ENCODE measurements around the gene ALB. TPM values are rescaled to one million over a fixed set of nuclear protein-coding genes. Genes with fewer than 3 reads are reported as not detected.
A peak's percentile ranks its signal among the peaks of the same experiment; 100 is the strongest.

ALB gene
- total RNA-seq, 1 experiment from 2014 or later = 21.3 TPM

GRCh38 chr4:73433140-73433539, 29.1 kb downstream of the ALB start:
- no TSS peak for BruUV-seq (replicated peaks)
- POLR2A ChIA-PET = no interaction called here

GRCh38 chr4:73434311-73434710, 30.2 kb downstream of the ALB start:
- BruUV-seq (replicated peaks) = no TSS peak
- ATAC-seq (no peak), DNase-seq (ENCODE audit: low read depth, low spot score) (no peak)
- Histone ChIP-seq H3K9me3 (ENCODE audit: control insufficient read depth, insufficient read depth, low read depth, low read length) (no peaks in the 10 kb centered on the region), H3K27me3 (ENCODE audit: control insufficient read depth, insufficient read depth, low read length) (no peaks in the 10 kb centered on the region; the same call in 1 of the 2 replicates), H3K27ac (ENCODE audit: low read length) (no peak overlapping the region), H3K36me3 (ENCODE audit: control insufficient read depth, insufficient read depth, low read length) (no peaks in the 10 kb centered on the region), H3K4me3 (ENCODE audit: low read depth in 2 of 2, low read length in 2 of 2) (no peak overlapping the region), H3K4me1 (ENCODE audit: control insufficient read depth, insufficient read depth, low read length) (no peaks in the 10 kb centered on the region)
- in situ Hi-C loops (cut with HindIII; ENCODE audit: low pct_unique_long_range_greater_than_20kb, low sequenced_read_pairs) (no loop called here), intact Hi-C loops (cut with micrococcal nuclease; ENCODE audit: unreplicated experiment) (no loop called here)
- TF ChIP-seq TCF7L2 (IDR thresholded peaks at IDR 0.05; ENCODE audit: low read depth, low read length) (no peak), REST (IDR thresholded peaks at IDR 0.05; ENCODE audit: insufficient read depth in 1 of 2, low read depth in 2 of 2, low read length in 1 of 2) (no peak), POLR2AphosphoS5 (IDR thresholded peaks at IDR 0.05; ENCODE audit: low read depth, low read length) (no peak), CTCF (IDR thresholded peaks at IDR 0.05) (peak; percentile 24; the same call in 1 of the 2 replicates), SIN3A (IDR thresholded peaks at IDR 0.05; ENCODE audit: borderline replicate concordance, insufficient read depth, low read depth, low read length) (no peak)
- POLR2A ChIA-PET = no interaction called here
- CTCF ChIA-PET = no interaction called here

More at GRCh38 chr4:73433140-73433539, 29.1 kb downstream of the ALB start:
- in situ Hi-C loops (cut with HindIII; ENCODE audit: low pct_unique_long_range_greater_than_20kb, low sequenced_read_pairs) (no loop called here), intact Hi-C loops (cut with micrococcal nuclease; ENCODE audit: unreplicated experiment) (no loop called here)
- Histone ChIP-seq H3K9me3 (ENCODE audit: control insufficient read depth, insufficient read depth, low read depth, low read length) (no peaks in the 10 kb centered on the region), H3K27ac (ENCODE audit: low read length) (no peak overlapping the region), H3K4me3 (ENCODE audit: low read depth in 2 of 2, low read length in 2 of 2) (no peak overlapping the region), H3K4me1 (ENCODE audit: control insufficient read depth, insufficient read depth, low read length) (no peaks in the 10 kb centered on the region), H3K36me3 (ENCODE audit: control insufficient read depth, insufficient read depth, low read length) (no peaks in the 10 kb centered on the region), H3K27me3 (ENCODE audit: control insufficient read depth, insufficient read depth, low read length) (no peaks in the 10 kb centered on the region; the same call in 1 of the 2 replicates)
- TF ChIP-seq REST (IDR thresholded peaks at IDR 0.05; ENCODE audit: insufficient read depth in 1 of 2, low read depth in 2 of 2, low read length in 1 of 2) (no peak), POLR2AphosphoS5 (IDR thresholded peaks at IDR 0.05; ENCODE audit: low read depth, low read length) (no peak), SIN3A (IDR thresholded peaks at IDR 0.05; ENCODE audit: borderline replicate concordance, insufficient read depth, low read depth, low read length) (no peak), TCF7L2 (IDR thresholded peaks at IDR 0.05; ENCODE audit: low read depth, low read length) (no peak), CTCF (IDR thresholded peaks at IDR 0.05) (no peak)
- no peak for DNase-seq (ENCODE audit: low read depth, low spot score)
- CTCF ChIA-PET = no interaction called here
- ATAC-seq = no peak

Measured in Panc1 (cell line).